Muscle of leg (tissue), 16 donors: ENCODE measurements around the gene ASS1. TPM values are rescaled to one million over a fixed set of nuclear protein-coding genes. Genes with fewer than 3 reads are reported as not detected.
A peak's percentile ranks its signal among the peaks of the same experiment; 100 is the strongest.
"Not testable (repeated sequence)": the region's sequence is repeated elsewhere in the genome, so short reads cannot be mapped to it uniquely, and the experiment has no call there.

Source experiments
- DNase-seq: peaks from one replicate; pipeline ENCODE4 v3.0.0; 2013
- H3K27ac ChIP-seq: one replicate; pipeline ENCODE4 v1.5.1; 2013; ENCODE audit warnings: mild to moderate bottlenecking, low read length, control low read depth
- H3K27me3 ChIP-seq: one replicate; pipeline ENCODE4 v1.6.1; 2013; ENCODE audit warnings: low read length; ENCODE audit not compliant: control insufficient read depth, insufficient read depth
- H3K36me3 ChIP-seq: one replicate; pipeline ENCODE4 v1.6.1; 2013; ENCODE audit warnings: low read length; ENCODE audit not compliant: control insufficient read depth, insufficient read depth
- H3K4me1 ChIP-seq: one replicate; pipeline ENCODE4 v1.6.1; 2013; ENCODE audit warnings: low read length; ENCODE audit not compliant: control insufficient read depth, insufficient read depth
- H3K4me3 ChIP-seq: one replicate; pipeline ENCODE4 v1.5.1; 2013; ENCODE audit warnings: low read length, control low read depth
- H3K9me3 ChIP-seq: replicated peaks from 2 replicates; pipeline ENCODE4 v1.6.1; 2013; ENCODE audit warnings: low read depth, low read length; ENCODE audit not compliant: control insufficient read depth
- WGBS: methylation state at CpG from one replicate; pipeline ENCODE4 v1.1.5; 2013; ENCODE audit warnings: missing lambda C conversion rate; ENCODE audit not compliant: insufficient coverage; 5-methylcytosine and 5-hydroxymethylcytosine counted together
- long read RNA-seq, 11 donors: transcript quantifications; one replicate each; lab custom pipeline, GENCODE V29; 2026
- polyA plus RNA-seq, 8 donors: library from polyadenylated mRNA; unstranded; fragments of 120-200 nt; gene quantifications; one replicate each; pipeline versions ENCODE4 v1.2.1 to v1.2.3, GENCODE V29; 2013; ENCODE audit warnings: inconsistent platforms in 1 of 8, low replicate concordance in 1 of 8; ENCODE audit not compliant: insufficient read length in 8 of 8, insufficient read depth in 1 of 8
- total RNA-seq: library from RNA; stranded (reverse); fragments of 120-200 nt; gene quantifications from one replicate; pipeline ENCODE4 v1.2.4, GENCODE V29; 2013

ASS1 gene
- total RNA-seq (59.9 TPM), polyA plus RNA-seq (10 to 100 TPM; 36.4 to 72.7 (median 50.1) TPM)
- long read RNA-seq, donor 1, transcript ASS1-201 (15 exons, 1,564 nt), result major isoform, 6 of 6 reads
- long read RNA-seq, donor 1, partial matches to known transcripts, result 0 of 6 reads
- long read RNA-seq, donor 1, other reads (novel, unspliced or antisense), result 0 of 6 reads
- long read RNA-seq, donor 2, result 0 reads
- long read RNA-seq, donor 3, transcript ASS1-201 (15 exons, 1,564 nt), result major isoform, 13 of 13 reads
- long read RNA-seq, donor 3, partial matches to known transcripts, result 0 of 13 reads
- long read RNA-seq, donor 3, other reads (novel, unspliced or antisense), result 0 of 13 reads
- long read RNA-seq, donor 4, transcript ASS1-201 (15 exons, 1,564 nt), result major isoform, 7 of 7 reads
- long read RNA-seq, donor 4, partial matches to known transcripts, result 0 of 7 reads
- long read RNA-seq, donor 4, other reads (novel, unspliced or antisense), result 0 of 7 reads
- long read RNA-seq, donor 5, transcript ASS1-201 (15 exons, 1,564 nt), result major isoform, 42 of 59 reads
- long read RNA-seq, donor 5, partial matches to known transcripts, result 15 of 59 reads
- long read RNA-seq, donor 5, other reads (novel, unspliced or antisense), result 0 of 59 reads
- long read RNA-seq, donor 6, transcript ASS1-201 (15 exons, 1,564 nt), result major isoform, 19 of 31 reads
- long read RNA-seq, donor 6, partial matches to known transcripts, result 11 of 31 reads
- long read RNA-seq, donor 6, other reads (novel, unspliced or antisense), result 0 of 31 reads
- long read RNA-seq, donor 7, transcript ASS1-201 (15 exons, 1,564 nt), result major isoform, 18 of 35 reads
- long read RNA-seq, donor 7, partial matches to known transcripts, result 16 of 35 reads
- long read RNA-seq, donor 7, other reads (novel, unspliced or antisense), result 0 of 35 reads
- long read RNA-seq, donor 8, transcript ASS1-201 (15 exons, 1,564 nt), result major isoform, 13 of 15 reads
- long read RNA-seq, donor 8, partial matches to known transcripts, result 0 of 15 reads
- long read RNA-seq, donor 8, other reads (novel, unspliced or antisense), result 0 of 15 reads
- long read RNA-seq, donor 9, transcript ASS1-201 (15 exons, 1,564 nt), result major isoform, 10 of 10 reads
- long read RNA-seq, donor 9, partial matches to known transcripts, result 0 of 10 reads
- long read RNA-seq, donor 9, other reads (novel, unspliced or antisense), result 0 of 10 reads
- long read RNA-seq, donor 10, transcript ASS1-201 (15 exons, 1,564 nt), result major isoform, 10 of 10 reads
- long read RNA-seq, donor 10, partial matches to known transcripts, result 0 of 10 reads
- long read RNA-seq, donor 10, other reads (novel, unspliced or antisense), result 0 of 10 reads
- long read RNA-seq, donor 11, transcript ASS1-201 (15 exons, 1,564 nt), result major isoform, 10 of 11 reads
- long read RNA-seq, donor 11, partial matches to known transcripts, result 0 of 11 reads
- long read RNA-seq, donor 11, other reads (novel, unspliced or antisense), result 0 of 11 reads

- WGBS, result under 1% methylated on average over 60 of the region's 66 CpGs
- Histone ChIP-seq H3K9me3 (peaks cover 10% of the 10 kb centered on the region), H3K4me3 (peak within 1 kb of the TSS; percentile 63), H3K27me3 (peaks cover 34% of the 10 kb centered on the region), H3K4me1 (peaks cover 39% of the 10 kb centered on the region), H3K27ac (peak within 1 kb of the TSS; percentile 70), H3K36me3 (no peaks in the 10 kb centered on the region)
- DNase-seq, result peak; percentile 79
Measured at GRCh38 chr9:130444565-130445221, at the start of gene ASS1. Gene ASS1 (plus strand): TSS chr9:130444961. CDS start chr9:130452229, 7,268 bp downstream.

- no peaks in the 10 kb centered on the region for H3K36me3 ChIP-seq
- no peak overlapping the region for H3K27ac ChIP-seq
- H3K4me3 ChIP-seq, result no peak overlapping the region
- peaks cover 3% of the 10 kb centered on the region for H3K27me3 ChIP-seq
- no peaks in the 10 kb centered on the region for H3K4me1 ChIP-seq
- H3K9me3 ChIP-seq, result no peaks in the 10 kb centered on the region
- WGBS, result 78% methylated on average over 13 of the region's 26 CpGs
- DNase-seq, result no peak
Measured at GRCh38 chr9:130395810-130396435, 48.8 kb upstream of the ASS1 start.

GRCh38 chr9:130396581-130396980 is 48.2 kb upstream of the ASS1 start:
- WGBS, result no CpG with 5 or more reads among the region's 4 CpGs
- Histone ChIP-seq H3K36me3 (no peaks in the 10 kb centered on the region), H3K27ac (no peak overlapping the region)

GRCh38 chr9:130398487-130399240 is 46.1 kb upstream of the ASS1 start:
- Histone ChIP-seq H3K27ac (no peak overlapping the region), H3K36me3 (no peaks in the 10 kb centered on the region), H3K27me3 (peaks cover 3% of the 10 kb centered on the region), H3K4me1 (no peaks in the 10 kb centered on the region), H3K4me3 (no peak overlapping the region), H3K9me3 (no peaks in the 10 kb centered on the region)
- 58% methylated on average over 13 of the region's 17 CpGs for WGBS
- DNase-seq, result no peak

More at GRCh38 chr9:130396581-130396980, 48.2 kb upstream of the ASS1 start:
- H3K27me3 ChIP-seq, result peaks cover 3% of the 10 kb centered on the region
- no peak for DNase-seq
- H3K9me3 ChIP-seq, result no peaks in the 10 kb centered on the region
- H3K4me3 ChIP-seq, result no peak overlapping the region
- H3K4me1 ChIP-seq, result no peaks in the 10 kb centered on the region

GRCh38 chr9:130399768-130400167 is 45.0 kb upstream of the ASS1 start:
- H3K27me3 ChIP-seq, result peaks cover 3% of the 10 kb centered on the region
- no peaks in the 10 kb centered on the region for H3K9me3 ChIP-seq
- H3K4me1 ChIP-seq, result no peaks in the 10 kb centered on the region
- no peak overlapping the region for H3K27ac ChIP-seq
- H3K4me3 ChIP-seq, result no peak overlapping the region
- no peak for DNase-seq
- 30% methylated on average over 8 of the region's 8 CpGs for WGBS
- H3K36me3 ChIP-seq, result no peaks in the 10 kb centered on the region

- 90% methylated on average over 7 of the region's 8 CpGs for WGBS
- no peaks in the 10 kb centered on the region for H3K36me3 ChIP-seq
Measured at GRCh38 chr9:130400870-130401269, 43.9 kb upstream of the ASS1 start.

GRCh38 chr9:130401742-130402141 is 43.0 kb upstream of the ASS1 start:
- H3K27ac ChIP-seq, DNase-seq, H3K9me3 ChIP-seq, H3K27me3 ChIP-seq, H3K4me1 ChIP-seq, H3K4me3 ChIP-seq, H3K36me3 ChIP-seq: not testable (repeated sequence)
- WGBS, result no CpG with 5 or more reads among the region's 3 CpGs

More at GRCh38 chr9:130400870-130401269, 43.9 kb upstream of the ASS1 start:
- Histone ChIP-seq H3K4me1 (no peaks in the 10 kb centered on the region), H3K4me3 (no peak overlapping the region), H3K27me3 (peaks cover 3% of the 10 kb centered on the region), H3K9me3 (no peaks in the 10 kb centered on the region), H3K27ac (no peak overlapping the region)
- DNase-seq, result no peak

GRCh38 chr9:130402243-130402642 is 42.5 kb upstream of the ASS1 start:
- 80% methylated on average over 1 of the region's 3 CpGs for WGBS
- H3K9me3 ChIP-seq, result no peaks in the 10 kb centered on the region
- no peak overlapping the region for H3K27ac ChIP-seq
- no peak overlapping the region for H3K4me3 ChIP-seq
- no peak for DNase-seq
- no peaks in the 10 kb centered on the region for H3K4me1 ChIP-seq
- no peaks in the 10 kb centered on the region for H3K36me3 ChIP-seq
- H3K27me3 ChIP-seq, result peaks cover 3% of the 10 kb centered on the region
